WTC11 (cell line): ENCODE data around the gene CDH6. TPM values are rescaled to one million over a fixed set of nuclear protein-coding genes. Genes with fewer than 3 reads are reported as not detected.

ENCODE experiments used
- ATAC-seq: fragments of 200-7000 bp; cut with Tn5 transposase; 2 replicates; pipeline ENCODE4 v1.10.0; 2021; ENCODE audit warnings: mild to moderate bottlenecking, moderate library complexity
- CTCF ChIA-PET: fragments of 300-600 bp; sonication (Branson Sonifier 250); formaldehyde crosslinking; loops from one replicate; lab custom pipeline; 2021; ENCODE audit warnings: antibody characterized with exemption; lab: Charles Lee
- POLR2A ChIA-PET: fragments of 350-600 bp; sonication (Branson Sonifier 250); formaldehyde crosslinking; loops from one replicate; lab custom pipeline; 2021; ENCODE audit warnings: antibody characterized with exemption; lab: Charles Lee
- DNase-seq: peaks from one replicate; pipeline ENCODE4 v3.0.0; 2021; ENCODE audit warnings: low spot score
- H3K27ac Mint-ChIP-seq: 2 replicates; pipeline ENCODE4 v1.8.0; 2021; ENCODE audit warnings: mixed read lengths
- H3K27me3 Mint-ChIP-seq: 2 replicates; pipeline ENCODE4 v1.8.0; 2021; ENCODE audit warnings: low read depth, mild to moderate bottlenecking, moderate library complexity, mixed read lengths
- H3K36me3 Mint-ChIP-seq: 2 replicates; pipeline ENCODE4 v1.8.0; 2021; ENCODE audit warnings: mixed read lengths
- H3K4me1 Mint-ChIP-seq: 2 replicates; pipeline ENCODE4 v1.8.0; 2022; ENCODE audit warnings: mixed read lengths
- H3K4me3 Mint-ChIP-seq: 2 replicates; pipeline ENCODE4 v1.8.0; 2021; ENCODE audit warnings: mild to moderate bottlenecking, moderate library complexity, mixed read lengths
- H3K9me3 Mint-ChIP-seq: 2 replicates; pipeline ENCODE4 v1.8.0; 2021; ENCODE audit warnings: mixed read lengths
- CBFB ChIP-seq: sonication (generic); formaldehyde crosslinking; IDR thresholded peaks from 2 replicates; pipeline ENCODE4 v1.8.1; 2022; ENCODE audit warnings: mild to moderate bottlenecking, low read depth, missing genetic modification reagents
- CREB1 ChIP-seq: sonication (generic); formaldehyde crosslinking; IDR thresholded peaks from 2 replicates; pipeline ENCODE4 v1.8.0; 2023; ENCODE audit warnings: mild to moderate bottlenecking, missing genetic modification reagents
- ELF4 ChIP-seq: sonication (generic); formaldehyde crosslinking; IDR thresholded peaks from 2 replicates; pipeline ENCODE4 v1.8.1; 2022; ENCODE audit warnings: low read depth, mild to moderate bottlenecking, moderate library complexity, missing genetic modification reagents
- ETV6 ChIP-seq: sonication (generic); formaldehyde crosslinking; IDR thresholded peaks from 2 replicates; pipeline ENCODE4 v1.8.1; 2022; ENCODE audit warnings: mild to moderate bottlenecking, missing genetic modification reagents
- GABPB1 ChIP-seq: sonication (generic); formaldehyde crosslinking; IDR thresholded peaks from 2 replicates; pipeline ENCODE4 v1.8.1; 2023; ENCODE audit warnings: mild to moderate bottlenecking, missing genetic modification reagents
- JAZF1 ChIP-seq: fragments of 250-450 bp; sonication (Bioruptor Pico); IDR thresholded peaks from 2 replicates; pipeline ENCODE4 v1.9.0; 2021; ENCODE audit warnings: moderate library complexity, mild to moderate bottlenecking, inconsistent platforms
- MYBL2 ChIP-seq: sonication (generic); formaldehyde crosslinking; IDR thresholded peaks from 2 replicates; pipeline ENCODE4 v1.8.1; 2023; ENCODE audit warnings: mild to moderate bottlenecking, moderate library complexity, missing genetic modification reagents
- PRRX2 ChIP-seq: fragments of 250-450 bp; sonication (Bioruptor Pico); IDR thresholded peaks from 2 replicates; pipeline ENCODE4 v1.8.0; 2021; ENCODE audit warnings: mild to moderate bottlenecking
- SOX15 ChIP-seq: fragments of 250-450 bp; sonication (Bioruptor Pico); IDR thresholded peaks from 2 replicates; pipeline ENCODE4 v1.9.0; 2021; ENCODE audit warnings: mild to moderate bottlenecking
- ZBTB21 ChIP-seq: sonication (generic); formaldehyde crosslinking; IDR thresholded peaks from 2 replicates; pipeline ENCODE4 v1.8.1; 2023; ENCODE audit warnings: mild to moderate bottlenecking, missing genetic modification reagents, borderline replicate concordance
- ZNF423 ChIP-seq: fragments of 250-450 bp; sonication (Bioruptor Pico); IDR thresholded peaks from 2 replicates; pipeline ENCODE4 v2.1.2; 2022; ENCODE audit warnings: mild to moderate bottlenecking, moderate library complexity
- total RNA-seq: library from RNA; stranded (reverse); gene quantifications from 3 replicates; pipeline ENCODE4 v1.2.3, GENCODE V29; 2021
- TF ChIP-seq, protein P1 (sequence below): fragments of 250-450 bp; sonication (Bioruptor Pico); IDR thresholded peaks from 2 replicates; pipeline ENCODE4 v1.9.0; 2021; ENCODE audit warnings: mild to moderate bottlenecking, borderline replicate concordance
- TF ChIP-seq, protein P2 (sequence below): sonication (generic); formaldehyde crosslinking; IDR thresholded peaks from 2 replicates; pipeline ENCODE4 v1.8.0; 2022; ENCODE audit warnings: mild to moderate bottlenecking, missing genetic modification reagents
- TF ChIP-seq, protein P3 (sequence below): sonication (generic); formaldehyde crosslinking; conservative IDR thresholded peaks from 2 replicates; pipeline ENCODE4 v1.8.1; 2023; ENCODE audit warnings: mild to moderate bottlenecking, low read depth, missing genetic modification reagents, moderate library complexity
- TF ChIP-seq, protein P4 (sequence below): sonication (generic); formaldehyde crosslinking; IDR thresholded peaks from 2 replicates; pipeline ENCODE4 v1.8.1; 2023; ENCODE audit warnings: mild to moderate bottlenecking, missing genetic modification reagents
- TF ChIP-seq, protein P5 (sequence below): fragments of 250-450 bp; sonication (Bioruptor Pico); IDR thresholded peaks from 2 replicates; pipeline ENCODE4 v1.9.0; 2021; ENCODE audit warnings: mild to moderate bottlenecking
- TF ChIP-seq, protein P6 (sequence below): sonication (generic); formaldehyde crosslinking; IDR thresholded peaks from 2 replicates; pipeline ENCODE4 v1.8.1; 2023; ENCODE audit warnings: mild to moderate bottlenecking, missing genetic modification reagents, moderate library complexity
- TF ChIP-seq, protein P7 (sequence below): sonication (generic); formaldehyde crosslinking; IDR thresholded peaks from 2 replicates; pipeline ENCODE4 v1.8.1; 2023; ENCODE audit warnings: mild to moderate bottlenecking, missing genetic modification reagents, borderline replicate concordance
- TF ChIP-seq, protein P8 (sequence below): fragments of 250-450 bp; sonication (Bioruptor Pico); IDR thresholded peaks from 2 replicates; pipeline ENCODE4 v2.1.2; 2022; ENCODE audit warnings: mild to moderate bottlenecking, moderate library complexity

The CDH6 gene
- total RNA-seq, 1 experiment from 2014 or later: 2.6 TPM

DNA sequence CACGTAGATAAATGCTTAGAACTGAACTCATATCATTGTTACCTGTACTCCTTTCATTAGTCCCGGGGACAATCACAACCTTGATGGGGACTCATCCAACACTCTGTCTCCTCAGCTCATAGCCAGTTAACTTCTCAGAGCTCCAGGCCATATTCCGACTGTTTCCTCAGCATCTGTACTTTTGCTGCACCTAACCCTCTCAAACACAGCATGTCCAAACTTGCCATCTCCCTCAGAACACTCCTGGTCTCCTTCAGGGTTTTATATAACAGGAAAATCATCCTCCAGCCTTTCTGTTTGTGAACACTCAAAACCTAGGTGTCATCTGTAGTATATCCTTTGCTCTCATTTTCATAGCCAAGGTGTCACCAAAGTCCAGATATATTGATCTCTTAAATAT, 150.5 kb downstream of the CDH6 start:
- CTCF ChIA-PET: no interaction called here
- Mint-ChIP-seq H3K4me1 (no peaks in the 10 kb centered on the region), H3K9me3 (no peaks in the 10 kb centered on the region; the same call in 1 of the 2 replicates), H3K27me3 (no peaks in the 10 kb centered on the region; the same call in 1 of the 2 replicates), H3K36me3 (peaks cover 5% of the 10 kb centered on the region; the same call in 1 of the 2 replicates), H3K27ac (no peak overlapping the region), H3K4me3 (no peak overlapping the region)
- POLR2A ChIA-PET: no interaction called here
- TF ChIP-seq, protein P1, sequence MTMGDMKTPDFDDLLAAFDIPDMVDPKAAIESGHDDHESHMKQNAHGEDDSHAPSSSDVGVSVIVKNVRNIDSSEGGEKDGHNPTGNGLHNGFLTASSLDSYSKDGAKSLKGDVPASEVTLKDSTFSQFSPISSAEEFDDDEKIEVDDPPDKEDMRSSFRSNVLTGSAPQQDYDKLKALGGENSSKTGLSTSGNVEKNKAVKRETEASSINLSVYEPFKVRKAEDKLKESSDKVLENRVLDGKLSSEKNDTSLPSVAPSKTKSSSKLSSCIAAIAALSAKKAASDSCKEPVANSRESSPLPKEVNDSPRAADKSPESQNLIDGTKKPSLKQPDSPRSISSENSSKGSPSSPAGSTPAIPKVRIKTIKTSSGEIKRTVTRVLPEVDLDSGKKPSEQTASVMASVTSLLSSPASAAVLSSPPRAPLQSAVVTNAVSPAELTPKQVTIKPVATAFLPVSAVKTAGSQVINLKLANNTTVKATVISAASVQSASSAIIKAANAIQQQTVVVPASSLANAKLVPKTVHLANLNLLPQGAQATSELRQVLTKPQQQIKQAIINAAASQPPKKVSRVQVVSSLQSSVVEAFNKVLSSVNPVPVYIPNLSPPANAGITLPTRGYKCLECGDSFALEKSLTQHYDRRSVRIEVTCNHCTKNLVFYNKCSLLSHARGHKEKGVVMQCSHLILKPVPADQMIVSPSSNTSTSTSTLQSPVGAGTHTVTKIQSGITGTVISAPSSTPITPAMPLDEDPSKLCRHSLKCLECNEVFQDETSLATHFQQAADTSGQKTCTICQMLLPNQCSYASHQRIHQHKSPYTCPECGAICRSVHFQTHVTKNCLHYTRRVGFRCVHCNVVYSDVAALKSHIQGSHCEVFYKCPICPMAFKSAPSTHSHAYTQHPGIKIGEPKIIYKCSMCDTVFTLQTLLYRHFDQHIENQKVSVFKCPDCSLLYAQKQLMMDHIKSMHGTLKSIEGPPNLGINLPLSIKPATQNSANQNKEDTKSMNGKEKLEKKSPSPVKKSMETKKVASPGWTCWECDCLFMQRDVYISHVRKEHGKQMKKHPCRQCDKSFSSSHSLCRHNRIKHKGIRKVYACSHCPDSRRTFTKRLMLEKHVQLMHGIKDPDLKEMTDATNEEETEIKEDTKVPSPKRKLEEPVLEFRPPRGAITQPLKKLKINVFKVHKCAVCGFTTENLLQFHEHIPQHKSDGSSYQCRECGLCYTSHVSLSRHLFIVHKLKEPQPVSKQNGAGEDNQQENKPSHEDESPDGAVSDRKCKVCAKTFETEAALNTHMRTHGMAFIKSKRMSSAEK (CRISPR knock-in tag): no peak
- TF ChIP-seq, protein P2, sequence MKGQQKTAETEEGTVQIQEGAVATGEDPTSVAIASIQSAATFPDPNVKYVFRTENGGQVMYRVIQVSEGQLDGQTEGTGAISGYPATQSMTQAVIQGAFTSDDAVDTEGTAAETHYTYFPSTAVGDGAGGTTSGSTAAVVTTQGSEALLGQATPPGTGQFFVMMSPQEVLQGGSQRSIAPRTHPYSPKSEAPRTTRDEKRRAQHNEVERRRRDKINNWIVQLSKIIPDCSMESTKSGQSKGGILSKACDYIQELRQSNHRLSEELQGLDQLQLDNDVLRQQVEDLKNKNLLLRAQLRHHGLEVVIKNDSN (CRISPR knock-in tag): no peak
- TF ChIP-seq ETV6 (CRISPR knock-in tag): no peak
- TF ChIP-seq GABPB1: no peak
- TF ChIP-seq PRRX2: no peak
- no peak for TF ChIP-seq CBFB (CRISPR knock-in tag)
- TF ChIP-seq MYBL2 (CRISPR knock-in tag): no peak
- TF ChIP-seq, protein P3, sequence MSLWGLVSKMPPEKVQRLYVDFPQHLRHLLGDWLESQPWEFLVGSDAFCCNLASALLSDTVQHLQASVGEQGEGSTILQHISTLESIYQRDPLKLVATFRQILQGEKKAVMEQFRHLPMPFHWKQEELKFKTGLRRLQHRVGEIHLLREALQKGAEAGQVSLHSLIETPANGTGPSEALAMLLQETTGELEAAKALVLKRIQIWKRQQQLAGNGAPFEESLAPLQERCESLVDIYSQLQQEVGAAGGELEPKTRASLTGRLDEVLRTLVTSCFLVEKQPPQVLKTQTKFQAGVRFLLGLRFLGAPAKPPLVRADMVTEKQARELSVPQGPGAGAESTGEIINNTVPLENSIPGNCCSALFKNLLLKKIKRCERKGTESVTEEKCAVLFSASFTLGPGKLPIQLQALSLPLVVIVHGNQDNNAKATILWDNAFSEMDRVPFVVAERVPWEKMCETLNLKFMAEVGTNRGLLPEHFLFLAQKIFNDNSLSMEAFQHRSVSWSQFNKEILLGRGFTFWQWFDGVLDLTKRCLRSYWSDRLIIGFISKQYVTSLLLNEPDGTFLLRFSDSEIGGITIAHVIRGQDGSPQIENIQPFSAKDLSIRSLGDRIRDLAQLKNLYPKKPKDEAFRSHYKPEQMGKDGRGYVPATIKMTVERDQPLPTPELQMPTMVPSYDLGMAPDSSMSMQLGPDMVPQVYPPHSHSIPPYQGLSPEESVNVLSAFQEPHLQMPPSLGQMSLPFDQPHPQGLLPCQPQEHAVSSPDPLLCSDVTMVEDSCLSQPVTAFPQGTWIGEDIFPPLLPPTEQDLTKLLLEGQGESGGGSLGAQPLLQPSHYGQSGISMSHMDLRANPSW (CRISPR knock-in tag): no peak
- TF ChIP-seq, protein P4, sequence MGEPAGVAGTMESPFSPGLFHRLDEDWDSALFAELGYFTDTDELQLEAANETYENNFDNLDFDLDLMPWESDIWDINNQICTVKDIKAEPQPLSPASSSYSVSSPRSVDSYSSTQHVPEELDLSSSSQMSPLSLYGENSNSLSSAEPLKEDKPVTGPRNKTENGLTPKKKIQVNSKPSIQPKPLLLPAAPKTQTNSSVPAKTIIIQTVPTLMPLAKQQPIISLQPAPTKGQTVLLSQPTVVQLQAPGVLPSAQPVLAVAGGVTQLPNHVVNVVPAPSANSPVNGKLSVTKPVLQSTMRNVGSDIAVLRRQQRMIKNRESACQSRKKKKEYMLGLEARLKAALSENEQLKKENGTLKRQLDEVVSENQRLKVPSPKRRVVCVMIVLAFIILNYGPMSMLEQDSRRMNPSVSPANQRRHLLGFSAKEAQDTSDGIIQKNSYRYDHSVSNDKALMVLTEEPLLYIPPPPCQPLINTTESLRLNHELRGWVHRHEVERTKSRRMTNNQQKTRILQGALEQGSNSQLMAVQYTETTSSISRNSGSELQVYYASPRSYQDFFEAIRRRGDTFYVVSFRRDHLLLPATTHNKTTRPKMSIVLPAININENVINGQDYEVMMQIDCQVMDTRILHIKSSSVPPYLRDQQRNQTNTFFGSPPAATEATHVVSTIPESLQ (CRISPR knock-in tag): no peak
- TF ChIP-seq CREB1 (CRISPR knock-in tag): no peak
- TF ChIP-seq SOX15 (CRISPR knock-in tag): no peak
- no peak for TF ChIP-seq ZNF423 (CRISPR knock-in tag)
- TF ChIP-seq, protein P5, sequence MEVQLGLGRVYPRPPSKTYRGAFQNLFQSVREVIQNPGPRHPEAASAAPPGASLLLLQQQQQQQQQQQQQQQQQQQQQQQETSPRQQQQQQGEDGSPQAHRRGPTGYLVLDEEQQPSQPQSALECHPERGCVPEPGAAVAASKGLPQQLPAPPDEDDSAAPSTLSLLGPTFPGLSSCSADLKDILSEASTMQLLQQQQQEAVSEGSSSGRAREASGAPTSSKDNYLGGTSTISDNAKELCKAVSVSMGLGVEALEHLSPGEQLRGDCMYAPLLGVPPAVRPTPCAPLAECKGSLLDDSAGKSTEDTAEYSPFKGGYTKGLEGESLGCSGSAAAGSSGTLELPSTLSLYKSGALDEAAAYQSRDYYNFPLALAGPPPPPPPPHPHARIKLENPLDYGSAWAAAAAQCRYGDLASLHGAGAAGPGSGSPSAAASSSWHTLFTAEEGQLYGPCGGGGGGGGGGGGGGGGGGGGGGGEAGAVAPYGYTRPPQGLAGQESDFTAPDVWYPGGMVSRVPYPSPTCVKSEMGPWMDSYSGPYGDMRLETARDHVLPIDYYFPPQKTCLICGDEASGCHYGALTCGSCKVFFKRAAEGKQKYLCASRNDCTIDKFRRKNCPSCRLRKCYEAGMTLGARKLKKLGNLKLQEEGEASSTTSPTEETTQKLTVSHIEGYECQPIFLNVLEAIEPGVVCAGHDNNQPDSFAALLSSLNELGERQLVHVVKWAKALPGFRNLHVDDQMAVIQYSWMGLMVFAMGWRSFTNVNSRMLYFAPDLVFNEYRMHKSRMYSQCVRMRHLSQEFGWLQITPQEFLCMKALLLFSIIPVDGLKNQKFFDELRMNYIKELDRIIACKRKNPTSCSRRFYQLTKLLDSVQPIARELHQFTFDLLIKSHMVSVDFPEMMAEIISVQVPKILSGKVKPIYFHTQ (CRISPR knock-in tag): no peak
- TF ChIP-seq, protein P6, sequence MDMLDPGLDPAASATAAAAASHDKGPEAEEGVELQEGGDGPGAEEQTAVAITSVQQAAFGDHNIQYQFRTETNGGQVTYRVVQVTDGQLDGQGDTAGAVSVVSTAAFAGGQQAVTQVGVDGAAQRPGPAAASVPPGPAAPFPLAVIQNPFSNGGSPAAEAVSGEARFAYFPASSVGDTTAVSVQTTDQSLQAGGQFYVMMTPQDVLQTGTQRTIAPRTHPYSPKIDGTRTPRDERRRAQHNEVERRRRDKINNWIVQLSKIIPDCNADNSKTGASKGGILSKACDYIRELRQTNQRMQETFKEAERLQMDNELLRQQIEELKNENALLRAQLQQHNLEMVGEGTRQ: no peak
- no peak for TF ChIP-seq ZBTB21 (CRISPR knock-in tag)
- TF ChIP-seq, protein P7, sequence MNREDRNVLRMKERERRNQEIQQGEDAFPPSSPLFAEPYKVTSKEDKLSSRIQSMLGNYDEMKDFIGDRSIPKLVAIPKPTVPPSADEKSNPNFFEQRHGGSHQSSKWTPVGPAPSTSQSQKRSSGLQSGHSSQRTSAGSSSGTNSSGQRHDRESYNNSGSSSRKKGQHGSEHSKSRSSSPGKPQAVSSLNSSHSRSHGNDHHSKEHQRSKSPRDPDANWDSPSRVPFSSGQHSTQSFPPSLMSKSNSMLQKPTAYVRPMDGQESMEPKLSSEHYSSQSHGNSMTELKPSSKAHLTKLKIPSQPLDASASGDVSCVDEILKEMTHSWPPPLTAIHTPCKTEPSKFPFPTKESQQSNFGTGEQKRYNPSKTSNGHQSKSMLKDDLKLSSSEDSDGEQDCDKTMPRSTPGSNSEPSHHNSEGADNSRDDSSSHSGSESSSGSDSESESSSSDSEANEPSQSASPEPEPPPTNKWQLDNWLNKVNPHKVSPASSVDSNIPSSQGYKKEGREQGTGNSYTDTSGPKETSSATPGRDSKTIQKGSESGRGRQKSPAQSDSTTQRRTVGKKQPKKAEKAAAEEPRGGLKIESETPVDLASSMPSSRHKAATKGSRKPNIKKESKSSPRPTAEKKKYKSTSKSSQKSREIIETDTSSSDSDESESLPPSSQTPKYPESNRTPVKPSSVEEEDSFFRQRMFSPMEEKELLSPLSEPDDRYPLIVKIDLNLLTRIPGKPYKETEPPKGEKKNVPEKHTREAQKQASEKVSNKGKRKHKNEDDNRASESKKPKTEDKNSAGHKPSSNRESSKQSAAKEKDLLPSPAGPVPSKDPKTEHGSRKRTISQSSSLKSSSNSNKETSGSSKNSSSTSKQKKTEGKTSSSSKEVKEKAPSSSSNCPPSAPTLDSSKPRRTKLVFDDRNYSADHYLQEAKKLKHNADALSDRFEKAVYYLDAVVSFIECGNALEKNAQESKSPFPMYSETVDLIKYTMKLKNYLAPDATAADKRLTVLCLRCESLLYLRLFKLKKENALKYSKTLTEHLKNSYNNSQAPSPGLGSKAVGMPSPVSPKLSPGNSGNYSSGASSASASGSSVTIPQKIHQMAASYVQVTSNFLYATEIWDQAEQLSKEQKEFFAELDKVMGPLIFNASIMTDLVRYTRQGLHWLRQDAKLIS (CRISPR knock-in tag): no peak
- no peak for TF ChIP-seq JAZF1 (CRISPR knock-in tag)
- TF ChIP-seq, protein P8, sequence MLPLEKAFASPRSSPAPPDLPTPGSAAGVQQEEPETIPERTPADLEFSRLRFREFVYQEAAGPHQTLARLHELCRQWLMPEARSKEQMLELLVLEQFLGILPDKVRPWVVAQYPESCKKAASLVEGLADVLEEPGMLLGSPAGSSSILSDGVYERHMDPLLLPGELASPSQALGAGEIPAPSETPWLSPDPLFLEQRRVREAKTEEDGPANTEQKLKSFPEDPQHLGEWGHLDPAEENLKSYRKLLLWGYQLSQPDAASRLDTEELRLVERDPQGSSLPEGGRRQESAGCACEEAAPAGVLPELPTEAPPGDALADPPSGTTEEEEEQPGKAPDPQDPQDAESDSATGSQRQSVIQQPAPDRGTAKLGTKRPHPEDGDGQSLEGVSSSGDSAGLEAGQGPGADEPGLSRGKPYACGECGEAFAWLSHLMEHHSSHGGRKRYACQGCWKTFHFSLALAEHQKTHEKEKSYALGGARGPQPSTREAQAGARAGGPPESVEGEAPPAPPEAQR: no peak
- TF ChIP-seq ELF4 (CRISPR knock-in tag): no peak
- DNase-seq (no peak), ATAC-seq (no peak)
